ENCODE data around the gene RGS9. TPM values are rescaled to one million over a fixed set of nuclear protein-coding genes. Genes with fewer than 3 reads are reported as not detected.

RGS9 gene
- total and polyA plus RNA-seq, 10 of the 15 experiments (the other 5 are each of a cell fraction or from before 2014, with no cell fraction given), result 1.1 to 10.6 (median 5.6) TPM

GRCh38 chr17:65195716-65196115 lies 58.5 kb downstream of the RGS9 start (continued):
- TF ChIP-seq POLR2AphosphoS2 (IDR thresholded peaks at IDR 0.05; ENCODE audit: low read depth, low read length) (no peak), ZNF384 (IDR thresholded peaks at IDR 0.05; ENCODE audit: borderline replicate concordance, low read depth, low read length) (no peak), MAX (IDR thresholded peaks at IDR 0.05; ENCODE audit: low read depth, low read length) (no peak), KDM1A (IDR thresholded peaks at IDR 0.05; ENCODE audit: borderline replicate concordance) (no peak), CHD1 (IDR thresholded peaks at IDR 0.05; ENCODE audit: low read depth, low read length) (no peak), SREBF2 (IDR thresholded peaks at IDR 0.05; ENCODE audit: low read length) (no peak), CEBPB (IDR thresholded peaks at IDR 0.05; ENCODE audit: borderline replicate concordance in 1 of 2, low read depth in 2 of 2, low read length in 2 of 2) (no peak), MXI1 (IDR thresholded peaks at IDR 0.05; ENCODE audit: low read depth, low read length) (no peak), IRF3 (IDR thresholded peaks at IDR 0.05) (no peak)

- ChIA-PET POLR2A (no interaction called here), CTCF (interaction anchor here (0.7 to 3.6 kb wide), 10 partner anchors 14 to 235 kb away, joined by 3 to 30 read pairs (median 10); partner anchors contain the start of gene RGS9), RAD21 (ENCODE audit: unreplicated experiment) (interaction anchor here (1.3 to 3.3 kb wide), 4 partner anchors 10 to 230 kb away, joined by 3 to 21 read pairs (median 5); no protein-coding TSS in a partner anchor), SMC1A (ENCODE audit: uncharacterized antibody, unreplicated experiment) (interaction anchor here (0.7 to 3.6 kb wide), 7 partner anchors 14 to 345 kb away, joined by 3 to 19 read pairs (median 6); no protein-coding TSS in a partner anchor)
- in situ Hi-C loops (cut with MboI), result no loop called here
- BruUV-seq (replicated peaks), result no TSS peak
- H3K27me3 ChIP-seq (replicated peaks in 1 of 2; ENCODE audit: control insufficient read depth in 2 of 2, insufficient read depth in 2 of 2, low read length in 1 of 2), result no peaks in the 10 kb centered on the region
- H3K9me3 ChIP-seq (replicated peaks; ENCODE audit: control insufficient read depth, insufficient read depth, low read length), result no peaks in the 10 kb centered on the region
- 48% methylated on average over 5 of the region's 5 CpGs for WGBS (ENCODE audit: insufficient coverage, insufficient replicate concordance, low lambda C conversion rate, missing lambda C conversion rate)
- no peaks in the 10 kb centered on the region for H3K36me3 ChIP-seq (ENCODE audit: control insufficient read depth in 2 of 2, insufficient read depth in 2 of 2, low read length in 1 of 2)
- H3K9ac ChIP-seq (ENCODE audit: control insufficient read depth, insufficient read depth, low read length), result no peak overlapping the region
- no peak for FAIRE-seq
- H4K20me1 ChIP-seq (ENCODE audit: control insufficient read depth, insufficient read depth), result no peaks in the 10 kb centered on the region
- intact Hi-C loops (cut with micrococcal nuclease; ENCODE audit: unreplicated experiment), result loop anchor here (5.0 kb wide), 2 partner anchors 74 to 219 kb away; no protein-coding TSS in a partner anchor
- H3K79me2 ChIP-seq (ENCODE audit: control insufficient read depth, insufficient read depth, low read length), result no peaks in the 10 kb centered on the region
- no peak overlapping the region for H3K27ac ChIP-seq (ENCODE audit: control insufficient read depth, insufficient read depth)
- H3K4me2 ChIP-seq (ENCODE audit: control insufficient read depth, insufficient read depth), result no peak overlapping the region
- H3K4me3 ChIP-seq, result no peak overlapping the region
- H3K4me1 ChIP-seq (ENCODE audit: control insufficient read depth, insufficient read depth, low read length), result peaks cover 2% of the 10 kb centered on the region; the same call in 1 of the 2 replicates
- ATAC-seq, result no peak
- no peak overlapping the region for H2AFZ ChIP-seq (ENCODE audit: control insufficient read depth, low read depth, low read length)
- no peak for DNase-seq (ENCODE audit: low read depth, low spot score)
- TF ChIP-seq ZNF274 (IDR thresholded peaks at IDR 0.05; ENCODE audit: insufficient read depth, insufficient read length) (no peak), NFXL1 (IDR thresholded peaks at IDR 0.05; ENCODE audit: borderline replicate concordance) (no peak), TBL1XR1 (IDR thresholded peaks at IDR 0.05; ENCODE audit: low read depth, low read length) (no peak), TCF12 (IDR thresholded peaks at IDR 0.05; ENCODE audit: low read depth, low read length) (no peak), JUND (IDR thresholded peaks at IDR 0.05; ENCODE audit: low read depth, low read length) (no peak), MXI1 (IDR thresholded peaks at IDR 0.05; ENCODE audit: low read depth, low read length) (no peak), SMAD5 (IDR thresholded peaks at IDR 0.05; ENCODE audit: low read depth) (no peak), ZBTB11 (CRISPR knock-in tag; IDR thresholded peaks at IDR 0.05) (no peak), ATF3 (IDR thresholded peaks at IDR 0.05; ENCODE audit: borderline replicate concordance, extremely low read depth, low read depth, low read length) (no peak), E2F4 (IDR thresholded peaks at IDR 0.05; ENCODE audit: low read depth, low read length) (no peak)
Observed at GRCh38 chr17:65196617-65197016, 59.4 kb downstream of the RGS9 start.

Measured in GM12878 (cell line).